Stimulated activated CD8-positive, alpha-beta memory T cell treated with anti-CD3 and anti-CD28 coated beads, Interleukin-4, amount 100 ng/mL, for 4 hours (primary cell): ENCODE results near the gene ZNF319.
"Not testable (repeated sequence)": the region's sequence is repeated elsewhere in the genome, so short reads cannot be mapped to it uniquely, and the experiment has no call there.

Experiments
- DNase-seq, 2 donors: peaks; one replicate each; pipeline ENCODE4 v3.0.0-alpha.2; 2020; ENCODE audit warnings: low read depth in 2 of 2, low spot score in 1 of 2

The ZNF319 gene

GRCh38 chr16:57979006-57979585 is 21.4 kb downstream of the ZNF319 start:
- DNase-seq = no peak

GRCh38 chr16:57978070-57978465 is 22.4 kb downstream of the ZNF319 start:
- DNase-seq = not testable (repeated sequence)

GRCh38 chr16:57977418-57978069 is 22.9 kb downstream of the ZNF319 start:
- no peak for DNase-seq

- no peak for DNase-seq
Observed at GRCh38 chr16:57976331-57976796, 24.1 kb downstream of the ZNF319 start.

- DNase-seq = no peak
Observed at GRCh38 chr16:57972306-57972705, 28.2 kb downstream of the ZNF319 start.

GRCh38 chr16:57971848-57972247 is 28.6 kb downstream of the ZNF319 start:
- DNase-seq = no peak

GRCh38 chr16:57970970-57971369 is 29.5 kb downstream of the ZNF319 start, which contains the start of gene CNGB1:
Gene CNGB1, minus strand, starts transcription at chr16:57971128. Its CDS starts 3,842 bp downstream, at chr16:57967286.
- no peak for DNase-seq

- no peak for DNase-seq
Observed at GRCh38 chr16:57970319-57970718, 30.2 kb downstream of the ZNF319 start.

- no peak for DNase-seq
Observed at GRCh38 chr16:57969451-57970123, 30.9 kb downstream of the ZNF319 start.

GRCh38 chr16:57967916-57968315 is 32.6 kb downstream of the ZNF319 start:
- DNase-seq = no peak

GRCh38 chr16:57966986-57967385 is 33.5 kb downstream of the ZNF319 start:
- no peak for DNase-seq

GRCh38 chr16:57966204-57966771 is 34.2 kb downstream of the ZNF319 start:
- DNase-seq = no peak

- no peak for DNase-seq
Observed at GRCh38 chr16:57964157-57964700, 36.2 kb downstream of the ZNF319 start.

GRCh38 chr16:57962756-57963155 is 37.7 kb downstream of the ZNF319 start:
- DNase-seq = no peak

- no peak for DNase-seq
Observed at GRCh38 chr16:57962046-57962445, 38.4 kb downstream of the ZNF319 start.

GRCh38 chr16:57961538-57961937 is 38.9 kb downstream of the ZNF319 start:
- DNase-seq = no peak

GRCh38 chr16:57960826-57961472 is 39.5 kb downstream of the ZNF319 start:
- DNase-seq = no peak

- no peak for DNase-seq
Observed at GRCh38 chr16:57960310-57960709, 40.2 kb downstream of the ZNF319 start.

GRCh38 chr16:57959804-57960203 is 40.7 kb downstream of the ZNF319 start:
- DNase-seq = no peak

- DNase-seq = no peak
Observed at GRCh38 chr16:57959121-57959520, 41.4 kb downstream of the ZNF319 start.

- no peak for DNase-seq
Observed at GRCh38 chr16:57958544-57958943, 41.9 kb downstream of the ZNF319 start.
